PFSK-1 (cell line): ENCODE data around the gene MYO7B.

ENCODE experiments used
- FOXP2 ChIP-seq: optimal IDR thresholded peaks from 2 replicates; pipeline ENCODE3; 2011; ENCODE audit warnings: borderline replicate concordance, control low read depth, inconsistent platforms; ENCODE audit not compliant: insufficient read depth; ENCODE audit errors: extremely low read length, extremely low read depth
- POLR2AphosphoS5 ChIP-seq: IDR thresholded peaks from 2 replicates; pipeline ENCODE4 v1.6.1; 2012; ENCODE audit warnings: low read depth, mild to moderate bottlenecking, control low read depth, low read length, moderate library complexity
- SIN3A ChIP-seq: IDR thresholded peaks from 2 replicates; pipeline ENCODE4 v1.6.1; 2012; ENCODE audit warnings: mild to moderate bottlenecking, low read length, moderate library complexity, borderline replicate concordance; ENCODE audit not compliant: insufficient read depth
- TF ChIP-seq, protein P1 (sequence below), 2 experiments: IDR thresholded peaks; 2 replicates each; pipeline versions ENCODE4 v1.6.1 to v1.8.0; 2011 to 2012; ENCODE audit warnings: low read depth in 2 of 2, low read length in 2 of 2, control low read depth in 1 of 2, inconsistent platforms in 1 of 2, mild to moderate bottlenecking in 1 of 2, moderate library complexity in 1 of 2; ENCODE audit not compliant: insufficient read depth in 1 of 2

DNA sequence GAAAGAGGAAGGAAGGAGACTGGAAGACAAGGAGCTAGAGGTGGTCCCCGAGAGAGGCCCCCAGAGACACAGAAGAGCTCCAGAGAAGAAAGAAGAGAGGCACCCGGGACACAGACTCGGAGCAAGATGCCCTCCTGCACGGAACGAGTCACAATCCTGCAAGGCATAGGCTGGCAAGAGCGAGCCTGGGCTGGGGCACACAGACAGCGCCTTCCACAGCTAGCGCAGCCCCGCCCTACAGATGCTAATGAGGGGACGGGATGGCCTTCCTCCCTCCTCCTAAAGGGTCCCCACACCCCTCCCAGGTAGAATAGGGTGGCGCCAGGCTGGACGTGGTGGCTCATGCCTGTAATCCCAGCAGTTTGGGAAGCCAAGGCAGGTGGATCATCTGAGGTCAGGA lies 90.7 kb downstream of the MYO7B start:
- TF ChIP-seq SIN3A: no peak
- TF ChIP-seq, protein P1, sequence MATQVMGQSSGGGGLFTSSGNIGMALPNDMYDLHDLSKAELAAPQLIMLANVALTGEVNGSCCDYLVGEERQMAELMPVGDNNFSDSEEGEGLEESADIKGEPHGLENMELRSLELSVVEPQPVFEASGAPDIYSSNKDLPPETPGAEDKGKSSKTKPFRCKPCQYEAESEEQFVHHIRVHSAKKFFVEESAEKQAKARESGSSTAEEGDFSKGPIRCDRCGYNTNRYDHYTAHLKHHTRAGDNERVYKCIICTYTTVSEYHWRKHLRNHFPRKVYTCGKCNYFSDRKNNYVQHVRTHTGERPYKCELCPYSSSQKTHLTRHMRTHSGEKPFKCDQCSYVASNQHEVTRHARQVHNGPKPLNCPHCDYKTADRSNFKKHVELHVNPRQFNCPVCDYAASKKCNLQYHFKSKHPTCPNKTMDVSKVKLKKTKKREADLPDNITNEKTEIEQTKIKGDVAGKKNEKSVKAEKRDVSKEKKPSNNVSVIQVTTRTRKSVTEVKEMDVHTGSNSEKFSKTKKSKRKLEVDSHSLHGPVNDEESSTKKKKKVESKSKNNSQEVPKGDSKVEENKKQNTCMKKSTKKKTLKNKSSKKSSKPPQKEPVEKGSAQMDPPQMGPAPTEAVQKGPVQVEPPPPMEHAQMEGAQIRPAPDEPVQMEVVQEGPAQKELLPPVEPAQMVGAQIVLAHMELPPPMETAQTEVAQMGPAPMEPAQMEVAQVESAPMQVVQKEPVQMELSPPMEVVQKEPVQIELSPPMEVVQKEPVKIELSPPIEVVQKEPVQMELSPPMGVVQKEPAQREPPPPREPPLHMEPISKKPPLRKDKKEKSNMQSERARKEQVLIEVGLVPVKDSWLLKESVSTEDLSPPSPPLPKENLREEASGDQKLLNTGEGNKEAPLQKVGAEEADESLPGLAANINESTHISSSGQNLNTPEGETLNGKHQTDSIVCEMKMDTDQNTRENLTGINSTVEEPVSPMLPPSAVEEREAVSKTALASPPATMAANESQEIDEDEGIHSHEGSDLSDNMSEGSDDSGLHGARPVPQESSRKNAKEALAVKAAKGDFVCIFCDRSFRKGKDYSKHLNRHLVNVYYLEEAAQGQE (IDR thresholded peaks at IDR 0.05; ENCODE audit: insufficient read depth in 1 of 2, low read depth in 2 of 2, low read length in 2 of 2): no peak
- TF ChIP-seq POLR2AphosphoS5: no peak
- TF ChIP-seq FOXP2: no peak
